ENCODE measurements around the gene ZNF827.

The ZNF827 gene

GRCh38 chr4:145723336-145723735, 215.3 kb downstream of the ZNF827 start:
- ATAC-seq (replicated peaks): no peak
- peaks cover 6 to 11% of the 10 kb centered on the region in 2 donors for H3K4me1 Mint-ChIP-seq (ENCODE audit: low read depth in 2 of 2)
- H3K4me3 Mint-ChIP-seq: no peak overlapping the region
- H3K27me3 Mint-ChIP-seq: peaks cover 22 to 34% of the 10 kb centered on the region in 2 donors
- no peak overlapping the region for H3K27ac Mint-ChIP-seq
- H3K9me3 Mint-ChIP-seq: no peaks in the 10 kb centered on the region
- peaks cover 3% of the 10 kb centered on the region for H3K36me3 Mint-ChIP-seq (ENCODE audit: insufficient read depth)
- DNase-seq: no peak

- ATAC-seq (replicated peaks): peak; percentile 37
- Mint-ChIP-seq H3K9me3 (no peaks in the 10 kb centered on the region), H3K4me1 (ENCODE audit: low read depth in 2 of 2) (peaks cover 6 to 11% of the 10 kb centered on the region in 2 donors), H3K4me3 (no peak overlapping the region), H3K27me3 (peaks cover 24 to 39% of the 10 kb centered on the region in 2 donors), H3K27ac (no peak overlapping the region), H3K36me3 (ENCODE audit: insufficient read depth) (peaks cover 3% of the 10 kb centered on the region)
- DNase-seq: no peak
Measured at GRCh38 chr4:145722561-145722960, 216.1 kb downstream of the ZNF827 start.

- ATAC-seq (replicated peaks): no peak
Measured at GRCh38 chr4:145720656-145721055, 218.0 kb downstream of the ZNF827 start.

GRCh38 chr4:145719752-145720624, 218.6 kb downstream of the ZNF827 start:
- Mint-ChIP-seq H3K4me1 (ENCODE audit: low read depth in 2 of 2) (peaks cover 6 to 11% of the 10 kb centered on the region in 2 donors), H3K27ac (no peak overlapping the region), H3K4me3 (peak overlapping the region; percentile 31 to 52), H3K9me3 (no peaks in the 10 kb centered on the region), H3K27me3 (peaks cover 31 to 58% of the 10 kb centered on the region in 2 donors), H3K36me3 (ENCODE audit: insufficient read depth) (peaks cover 3% of the 10 kb centered on the region)
- no peak for DNase-seq
- peak; percentile 65 for ATAC-seq (replicated peaks)

More at GRCh38 chr4:145720656-145721055, 218.0 kb downstream of the ZNF827 start:
- Mint-ChIP-seq H3K9me3 (no peaks in the 10 kb centered on the region), H3K27me3 (peaks cover 26 to 51% of the 10 kb centered on the region in 2 donors), H3K27ac (no peak overlapping the region), H3K4me1 (ENCODE audit: low read depth in 2 of 2) (peaks cover 6 to 11% of the 10 kb centered on the region in 2 donors), H3K36me3 (ENCODE audit: insufficient read depth) (peaks cover 3% of the 10 kb centered on the region), H3K4me3 (no peak overlapping the region)
- no peak for DNase-seq

GRCh38 chr4:145716661-145717200, 221.9 kb downstream of the ZNF827 start:
- H3K4me1 Mint-ChIP-seq (ENCODE audit: low read depth in 2 of 2): peaks cover 6 to 11% of the 10 kb centered on the region in 2 donors
- H3K36me3 Mint-ChIP-seq (ENCODE audit: insufficient read depth): peaks cover 3% of the 10 kb centered on the region
- H3K9me3 Mint-ChIP-seq: peaks cover 0 to under 1% of the 10 kb centered on the region in 2 donors
- H3K4me3 Mint-ChIP-seq: no peak overlapping the region
- peaks cover 31 to 61% of the 10 kb centered on the region in 2 donors for H3K27me3 Mint-ChIP-seq
- DNase-seq: no peak
- no peak overlapping the region for H3K27ac Mint-ChIP-seq
- ATAC-seq (replicated peaks): no peak

- H3K27ac Mint-ChIP-seq: no peak overlapping the region
- ATAC-seq (replicated peaks): no peak
- H3K4me3 Mint-ChIP-seq: no peak overlapping the region
- H3K4me1 Mint-ChIP-seq (ENCODE audit: low read depth in 2 of 2): peaks cover 6 to 11% of the 10 kb centered on the region in 2 donors
- H3K27me3 Mint-ChIP-seq: peaks cover 31 to 55% of the 10 kb centered on the region in 2 donors
- H3K9me3 Mint-ChIP-seq: peaks cover 2 to 6% of the 10 kb centered on the region in 2 donors
- peaks cover 3% of the 10 kb centered on the region for H3K36me3 Mint-ChIP-seq (ENCODE audit: insufficient read depth)
- no peak for DNase-seq
Measured at GRCh38 chr4:145716200-145716599, 222.4 kb downstream of the ZNF827 start.

GRCh38 chr4:145709843-145710242, 228.8 kb downstream of the ZNF827 start:
- peaks cover 2 to 16% of the 10 kb centered on the region in 2 donors for H3K9me3 Mint-ChIP-seq
- ATAC-seq (replicated peaks): no peak
- H3K36me3 Mint-ChIP-seq (ENCODE audit: insufficient read depth): no peaks in the 10 kb centered on the region
- H3K27me3 Mint-ChIP-seq: peaks cover 11 to 18% of the 10 kb centered on the region in 2 donors
- no peak for DNase-seq
- H3K4me3 Mint-ChIP-seq: no peak overlapping the region
- no peak overlapping the region for H3K27ac Mint-ChIP-seq
- H3K4me1 Mint-ChIP-seq (ENCODE audit: low read depth in 2 of 2): no peaks in the 10 kb centered on the region

- ATAC-seq (replicated peaks) (no peak), DNase-seq (no peak)
Measured at GRCh38 chr4:145709336-145709735, 229.3 kb downstream of the ZNF827 start.

More at GRCh38 chr4:145709336-145709735, 229.3 kb downstream of the ZNF827 start:
- Mint-ChIP-seq H3K4me1 (ENCODE audit: low read depth in 2 of 2) (no peaks in the 10 kb centered on the region), H3K9me3 (peaks cover 2 to 16% of the 10 kb centered on the region in 2 donors), H3K27ac (no peak overlapping the region), H3K4me3 (no peak overlapping the region), H3K36me3 (ENCODE audit: insufficient read depth) (no peaks in the 10 kb centered on the region), H3K27me3 (peaks cover 11 to 15% of the 10 kb centered on the region in 2 donors)
